A549 treated with RU486 at 1 μM for 4 hours (cell line): ENCODE data around the gene ITGA3. TPM values are rescaled to one million over a fixed set of nuclear protein-coding genes. Genes with fewer than 3 reads are reported as not detected.

Source experiments
- total RNA-seq: library from RNA; stranded (reverse); fragments of 200-300 nt; extraction: Qiagen RNA extraction; gene quantifications from 5 replicates; pipeline ENCODE4 v1.2.3, GENCODE V29; 2022; ENCODE audit warnings: low read depth

Gene ITGA3
- 435 to 522 TPM (median 487 TPM) in 5 replicates for total RNA-seq

DNA sequence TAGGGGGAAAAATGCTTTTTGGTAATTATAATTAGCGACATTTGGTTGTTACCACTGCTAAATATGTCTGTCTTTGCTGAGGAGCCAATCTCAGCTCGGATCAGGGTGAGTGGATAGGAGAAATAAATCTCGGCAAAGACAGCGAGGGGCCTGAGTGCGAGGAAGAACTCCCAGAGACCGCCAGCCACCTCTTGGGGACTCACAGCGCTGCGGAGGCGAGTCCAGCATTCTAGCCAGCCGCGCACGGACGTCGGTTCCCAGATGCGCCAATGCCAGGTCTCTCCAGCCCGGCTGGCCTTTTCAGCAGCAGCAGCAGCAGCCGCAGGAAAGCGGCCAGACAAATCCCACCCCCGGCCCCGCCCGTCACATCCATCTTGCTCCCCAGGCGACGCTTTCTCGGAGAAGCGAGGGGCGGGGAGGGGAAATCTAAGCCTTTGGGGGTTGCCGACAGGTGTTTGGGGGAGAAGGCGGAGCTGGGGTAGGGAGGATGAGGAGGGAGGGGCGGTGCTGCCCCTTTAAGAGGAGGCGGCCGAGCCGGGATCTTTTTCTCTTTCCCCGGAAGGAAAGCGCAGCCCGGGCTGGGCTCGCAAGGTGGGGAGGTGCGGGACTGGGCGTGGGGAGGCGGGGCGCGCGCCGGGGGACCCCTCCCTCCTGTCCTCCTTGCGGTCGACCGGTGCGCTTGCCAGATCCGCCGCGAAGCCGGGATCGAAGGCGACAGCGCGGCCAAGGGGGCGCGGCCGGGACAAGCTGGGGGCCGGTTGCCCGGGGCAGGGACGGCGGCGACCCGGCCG, at the start of gene ITGA3:
Gene ITGA3 (plus strand): TSS at position 685 of the 791 bp plus-strand sequence. CDS start 330 bp downstream, outside the sequence.

DNA sequence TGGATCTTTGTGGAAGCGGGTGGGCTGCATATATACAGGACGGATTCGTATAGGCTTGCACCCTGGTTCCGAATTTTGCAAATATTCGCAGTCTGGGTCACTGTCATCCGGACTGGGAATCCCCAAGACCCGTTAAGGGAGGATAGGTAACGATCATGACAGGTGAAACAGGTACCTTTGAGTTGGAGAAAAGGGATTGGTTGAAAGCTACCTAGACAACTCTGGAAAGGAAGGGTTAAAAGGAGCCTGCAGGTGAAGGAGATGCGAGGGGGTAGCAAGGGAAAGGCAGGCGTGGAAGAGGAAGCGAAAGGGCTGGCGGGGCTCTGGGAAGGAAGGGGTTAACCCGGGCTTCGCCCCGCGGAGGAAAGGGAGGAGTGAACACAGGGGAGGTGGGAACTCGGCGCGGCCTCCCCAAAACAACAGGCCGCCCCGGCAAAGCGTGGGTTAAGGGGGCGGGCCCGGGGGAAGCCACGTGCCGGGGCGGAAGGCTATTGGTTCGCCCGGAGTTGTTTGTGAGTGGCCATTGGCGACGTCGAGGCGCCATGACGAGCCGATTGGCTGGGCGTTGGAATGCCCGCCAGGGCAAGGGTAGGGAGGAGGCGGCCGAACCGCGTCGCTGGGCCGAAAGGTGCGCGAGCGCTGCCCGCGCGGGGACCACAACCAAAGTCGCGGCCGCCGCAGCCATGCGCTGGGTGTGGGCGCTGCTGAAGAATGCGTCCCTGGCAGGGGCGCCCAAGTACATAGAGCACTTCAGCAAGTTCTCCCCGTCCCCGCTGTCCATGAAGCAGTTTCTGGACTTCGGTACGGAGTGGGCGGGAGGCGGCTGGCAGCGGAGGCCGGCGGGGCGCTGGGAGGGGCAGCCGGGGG, 39.1 kb downstream of the ITGA3 start, which contains the start of gene PDK2:
Gene PDK2 (plus strand): TSS at position 599 of the 867 bp plus-strand sequence. CDS start 85 bp downstream, at position 684.

DNA sequence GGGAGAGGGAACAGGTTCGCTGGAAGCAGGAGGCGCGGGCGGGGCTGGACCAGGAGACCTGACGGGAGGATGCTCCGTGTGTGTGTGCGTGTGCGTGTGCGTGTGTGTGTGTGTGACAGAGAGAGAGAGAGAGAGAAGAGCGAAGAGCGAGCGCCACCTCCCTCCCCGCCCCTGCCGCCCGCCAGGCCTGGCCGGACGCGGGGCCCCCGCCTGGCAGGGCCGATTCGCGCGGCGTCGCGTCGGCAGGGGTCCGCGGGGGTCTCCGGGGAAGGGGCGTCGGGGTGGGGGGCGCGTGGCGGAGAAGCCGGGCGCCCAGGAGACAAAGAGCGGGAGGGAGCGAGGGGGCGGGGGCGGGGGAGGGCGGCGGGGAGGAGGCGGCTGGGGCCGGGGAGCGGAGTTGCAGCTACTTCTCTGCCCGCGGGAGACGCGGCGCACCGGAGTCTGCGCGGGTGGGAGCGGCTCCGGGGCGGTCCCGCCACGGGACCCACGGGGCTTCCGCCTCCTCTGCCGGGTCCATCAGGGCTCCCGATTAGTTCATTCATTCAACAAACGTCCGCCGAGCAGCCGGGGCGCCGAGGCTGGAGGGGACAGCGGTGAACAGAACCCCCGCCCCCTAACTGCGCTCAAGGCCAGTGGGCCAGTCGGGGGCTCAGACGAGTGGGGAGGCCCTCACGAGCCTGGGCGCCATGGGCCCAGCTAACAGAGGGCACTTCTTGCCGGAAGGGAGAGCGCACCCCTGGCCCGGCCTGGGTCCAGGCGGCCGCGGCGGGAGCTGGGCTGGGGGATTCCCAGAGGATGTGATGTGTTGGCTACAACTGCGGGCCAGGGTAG, 74.0 kb downstream of the ITGA3 start, which contains the start of gene SAMD14:
Gene SAMD14 (minus strand): TSS at position 433 of the 831 bp plus-strand sequence. CDS start 5,201 bp downstream, outside the sequence.

Other genes with a start within 250 kb of the ITGA3 start
- gene TAC4, start 208.0 kb upstream of the ITGA3 start, total RNA-seq = not detected in 5 replicates
- 2.0 to 3.5 TPM (median 3.1 TPM) in 5 replicates for gene DLX4, start 86.9 kb upstream of the ITGA3 start, total RNA-seq
- gene DLX3, start 60.9 kb upstream of the ITGA3 start, total RNA-seq = 0.05 to 0.10 TPM (median 0.10 TPM) in 4 of 5 replicates, not detected in the other
- 13.5 to 20.1 TPM (median 18.4 TPM) in 5 replicates for gene PDK2, start 39.2 kb downstream of the ITGA3 start, total RNA-seq
- 0.18 to 0.88 TPM (median 0.38 TPM) in 5 replicates for gene SAMD14, start 74.0 kb downstream of the ITGA3 start, total RNA-seq
- gene PPP1R9B, start 94.6 kb downstream of the ITGA3 start, total RNA-seq = 44.5 to 63.0 TPM (median 59.3 TPM) in 5 replicates
- gene SGCA, start 109.9 kb downstream of the ITGA3 start, total RNA-seq = 1.1 to 2.3 TPM (median 2.0 TPM) in 4 of 5 replicates, not detected in the other
- gene COL1A1, start 145.5 kb downstream of the ITGA3 start, total RNA-seq = 4.6 to 9.7 TPM (median 6.6 TPM) in 5 replicates
- gene TMEM92, start 218.4 kb downstream of the ITGA3 start, total RNA-seq = 21.2 to 28.6 TPM (median 23.5 TPM) in 5 replicates